SH-SY5Y (cell line): Measurements from ENCODE around the gene MYPN.

Experiments used
- GATA2 ChIP-seq: IDR thresholded peaks from 2 replicates; pipeline ENCODE4 v1.6.1; 2011; ENCODE audit warnings: mild to moderate bottlenecking, low read depth, low read length
- GATA3 ChIP-seq: IDR thresholded peaks from 2 replicates; pipeline ENCODE4 v1.6.1; 2011; ENCODE audit warnings: low read depth, mild to moderate bottlenecking, low read length, moderate library complexity

DNA sequence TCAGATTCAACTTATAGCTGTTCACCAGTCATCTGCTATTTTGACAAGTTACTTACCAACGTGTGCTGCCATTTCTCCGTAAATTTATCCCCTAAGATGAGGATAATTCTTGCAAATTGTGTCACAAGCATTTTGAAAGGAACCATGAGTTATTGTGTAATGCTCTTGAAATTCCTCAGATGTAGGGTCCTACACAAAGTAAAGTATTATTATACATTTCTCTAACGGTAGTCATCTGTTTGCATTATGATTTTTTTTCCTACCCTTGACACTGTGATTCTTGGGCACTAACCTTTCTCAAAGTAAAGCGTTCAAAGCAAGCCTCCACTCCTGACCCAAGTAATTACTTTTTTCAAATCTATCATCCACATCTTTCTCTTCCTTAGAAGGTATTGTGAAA lies 42.3 kb upstream of the MYPN start:
- TF ChIP-seq GATA2: no peak
- TF ChIP-seq GATA3: no peak
